ENCODE results near the gene STIM1.
"Not testable (repeated sequence)": the region's sequence is repeated elsewhere in the genome, so short reads cannot be mapped to it uniquely, and the experiment has no call there.

STIM1 gene

GRCh38 chr11:3989276-3989920, 133.9 kb downstream of the STIM1 start:
- DNase-seq = no peak

GRCh38 chr11:3989921-3990290, 134.4 kb downstream of the STIM1 start:
- DNase-seq = peak in 1 of 2 donors; percentile 42

- DNase-seq = no peak
Observed at GRCh38 chr11:3990406-3990805, 134.9 kb downstream of the STIM1 start.

- no peak for DNase-seq
Observed at GRCh38 chr11:3992964-3993363, 137.5 kb downstream of the STIM1 start.

- no peak for DNase-seq
Observed at GRCh38 chr11:3994030-3994640, 138.7 kb downstream of the STIM1 start.

- no peak for DNase-seq
Observed at GRCh38 chr11:3995307-3995706, 139.8 kb downstream of the STIM1 start.

- no peak for DNase-seq
Observed at GRCh38 chr11:3995949-3996554, 140.6 kb downstream of the STIM1 start.

GRCh38 chr11:3996651-3997050, 141.2 kb downstream of the STIM1 start:
- DNase-seq = no peak

GRCh38 chr11:4004753-4005152, 149.3 kb downstream of the STIM1 start:
- not testable (repeated sequence) for DNase-seq

GRCh38 chr11:4006946-4007680, 151.6 kb downstream of the STIM1 start:
- peak in 1 of 2 donors; percentile 15 for DNase-seq

GRCh38 chr11:4008116-4008515, 152.7 kb downstream of the STIM1 start:
- DNase-seq = no peak

GRCh38 chr11:4016602-4017001, 161.1 kb downstream of the STIM1 start:
- DNase-seq = not testable (repeated sequence)

GRCh38 chr11:4017129-4017528, 161.7 kb downstream of the STIM1 start:
- DNase-seq = no peak

GRCh38 chr11:4018641-4019040, 163.2 kb downstream of the STIM1 start:
- DNase-seq = no peak

- no peak for DNase-seq
Observed at GRCh38 chr11:4019891-4020290, 164.4 kb downstream of the STIM1 start.

- DNase-seq = no peak
Observed at GRCh38 chr11:4022669-4023068, 167.2 kb downstream of the STIM1 start.

GRCh38 chr11:4025248-4025966, 169.9 kb downstream of the STIM1 start:
- no peak for DNase-seq

- DNase-seq = no peak
Observed at GRCh38 chr11:4025967-4026324, 170.5 kb downstream of the STIM1 start.

GRCh38 chr11:4026389-4026788, 170.9 kb downstream of the STIM1 start:
- DNase-seq = no peak

GRCh38 chr11:4027746-4028145, 172.3 kb downstream of the STIM1 start:
- no peak for DNase-seq

- DNase-seq = no peak
Observed at GRCh38 chr11:4030197-4030596, 174.7 kb downstream of the STIM1 start.

- DNase-seq = no peak
Observed at GRCh38 chr11:4032097-4032496, 176.6 kb downstream of the STIM1 start.

- no peak for DNase-seq
Observed at GRCh38 chr11:4035985-4036384, 180.5 kb downstream of the STIM1 start.

Measured in CD4-positive, alpha-beta T cell treated with Interleukin-1 beta for 1 hour (primary cell).